Measurements from ENCODE around the gene WRNIP1.

- TF ChIP-seq SIN3A (IDR thresholded peaks at IDR 0.05; ENCODE audit: borderline replicate concordance, low read depth, low read length) (no peak), ZBTB44 (CRISPR knock-in tag; IDR thresholded peaks at IDR 0.05) (no peak), THAP9 (CRISPR knock-in tag; IDR thresholded peaks at IDR 0.05; ENCODE audit: borderline replicate concordance) (no peak), RBFOX2 (IDR thresholded peaks at IDR 0.05; ENCODE audit: low read depth, low read length) (no peak), U2AF2 (IDR thresholded peaks at IDR 0.05; ENCODE audit: low read depth, low read length) (no peak), MAF1 (CRISPR knock-in tag; IDR thresholded peaks at IDR 0.05; ENCODE audit: borderline replicate concordance) (no peak), TGIF2 (CRISPR knock-in tag; IDR thresholded peaks at IDR 0.05) (no peak), ZFP36 (IDR thresholded peaks at IDR 0.05; ENCODE audit: borderline replicate concordance, low read depth, low read length, partially characterized antibody) (no peak), GABPA (IDR thresholded peaks at IDR 0.05; ENCODE audit: low read depth, low read length) (no peak), GABPA (CRISPR knock-in tag; IDR thresholded peaks at IDR 0.05; ENCODE audit: low read depth) (no peak), ZNF556 (CRISPR knock-in tag; IDR thresholded peaks at IDR 0.05; ENCODE audit: borderline replicate concordance) (no peak), POLR2A (IDR thresholded peaks at IDR 0.05; ENCODE audit: insufficient read depth in 1 of 2, low read depth in 2 of 2, low read length in 2 of 2) (no peak), EP300 (IDR thresholded peaks at IDR 0.05; ENCODE audit: low read depth in 2 of 2, low read length in 2 of 2) (no peak), EP300 (CRISPR knock-in tag; IDR thresholded peaks at IDR 0.05; ENCODE audit: borderline replicate concordance) (no peak), ZFP36L2 (CRISPR knock-in tag; IDR thresholded peaks at IDR 0.05) (no peak)
Measured at GRCh38 chr6:2819115-2819514, 53.9 kb downstream of the WRNIP1 start.

Data from HepG2 (cell line).